ENCODE results near the gene NAP1L4.

NAP1L4 gene

GRCh38 chr11:2963112-2963754 is 28.9 kb downstream of the NAP1L4 start:
- Histone ChIP-seq H3K9me3 (ENCODE audit: control insufficient read depth in 2 of 2, low read length in 2 of 2) (no peaks in the 10 kb centered on the region), H3K27ac (ENCODE audit: low read depth in 2 of 2, low read length in 2 of 2) (no peak overlapping the region), H3K4me3 (ENCODE audit: low read length in 2 of 2) (no peak overlapping the region), H3K27me3 (ENCODE audit: control insufficient read depth in 2 of 2, insufficient read depth in 2 of 2, low read length in 2 of 2) (no peaks in the 10 kb centered on the region), H3K4me1 (ENCODE audit: control insufficient read depth in 2 of 2, insufficient read depth in 2 of 2, low read length in 2 of 2) (no peaks in the 10 kb centered on the region), H3K36me3 (ENCODE audit: control insufficient read depth in 2 of 2, insufficient read depth in 2 of 2, low read length in 2 of 2) (peaks cover 76 to 79% of the 10 kb centered on the region in 2 donors), H3K9ac (ENCODE audit: low read depth in 1 of 2, low read length in 2 of 2) (no peak overlapping the region)

DNA sequence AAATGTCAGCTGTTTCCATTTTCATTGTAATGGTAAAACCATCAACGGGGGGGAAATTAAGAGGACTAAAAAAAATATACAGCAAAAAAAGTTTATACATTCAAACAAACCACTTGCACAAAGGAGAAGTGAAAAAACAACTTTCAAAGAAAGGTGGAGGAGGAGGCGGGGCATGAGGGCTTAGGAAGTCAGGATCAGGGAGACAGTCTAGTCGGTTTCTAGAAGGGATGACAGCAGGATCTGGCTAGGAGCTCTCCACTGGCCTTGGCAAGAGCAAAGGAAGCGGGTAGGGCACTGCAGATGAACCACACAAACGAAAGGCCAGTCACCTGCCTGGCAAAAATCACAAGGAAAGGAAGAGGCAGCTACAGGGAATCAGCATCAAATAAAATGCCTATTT is 31.0 kb downstream of the NAP1L4 start:
- no peaks in the 10 kb centered on the region for H3K9me3 ChIP-seq (ENCODE audit: control insufficient read depth in 2 of 2, low read length in 2 of 2)
- no peaks in the 10 kb centered on the region for H3K27me3 ChIP-seq (ENCODE audit: control insufficient read depth in 2 of 2, insufficient read depth in 2 of 2, low read length in 2 of 2)
- H3K4me1 ChIP-seq (ENCODE audit: control insufficient read depth in 2 of 2, insufficient read depth in 2 of 2, low read length in 2 of 2), result no peaks in the 10 kb centered on the region
- H3K9ac ChIP-seq (ENCODE audit: low read depth in 1 of 2, low read length in 2 of 2), result no peak overlapping the region
- no peak overlapping the region for H3K27ac ChIP-seq (ENCODE audit: low read depth in 2 of 2, low read length in 2 of 2)
- H3K36me3 ChIP-seq (ENCODE audit: control insufficient read depth in 2 of 2, insufficient read depth in 2 of 2, low read length in 2 of 2), result peaks cover 79 to 81% of the 10 kb centered on the region in 2 donors
- no peak overlapping the region for H3K4me3 ChIP-seq (ENCODE audit: low read length in 2 of 2)

GRCh38 chr11:2960139-2960538 is 32.0 kb downstream of the NAP1L4 start:
- no peak overlapping the region for H3K27ac ChIP-seq (ENCODE audit: low read depth in 2 of 2, low read length in 2 of 2)
- H3K4me1 ChIP-seq (ENCODE audit: control insufficient read depth in 2 of 2, insufficient read depth in 2 of 2, low read length in 2 of 2), result no peaks in the 10 kb centered on the region

DNA sequence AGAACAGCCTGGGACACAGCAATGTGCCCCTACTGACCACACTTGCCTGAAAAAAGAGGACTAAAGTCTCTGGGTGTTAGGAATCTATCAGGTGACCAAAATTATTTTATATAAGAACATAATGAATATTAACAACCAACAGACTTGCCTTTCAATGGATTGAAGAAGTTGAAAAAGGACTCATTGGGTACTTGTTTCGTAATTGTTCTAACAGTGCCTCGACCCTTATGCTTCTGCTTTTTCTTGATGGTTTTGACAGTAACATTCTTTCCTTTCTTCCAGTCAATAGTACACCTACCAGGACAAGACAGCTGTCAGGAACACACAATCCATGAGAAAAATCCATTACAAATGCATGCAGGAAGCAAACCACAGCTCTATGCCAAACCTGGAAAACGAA is 33.9 kb downstream of the NAP1L4 start:
- no peaks in the 10 kb centered on the region for H3K27me3 ChIP-seq (ENCODE audit: control insufficient read depth in 2 of 2, insufficient read depth in 2 of 2, low read length in 2 of 2)
- H3K36me3 ChIP-seq (ENCODE audit: control insufficient read depth in 2 of 2, insufficient read depth in 2 of 2, low read length in 2 of 2), result peaks cover 81% of the 10 kb centered on the region in 2 donors
- no peak overlapping the region for H3K9ac ChIP-seq (ENCODE audit: low read depth in 1 of 2, low read length in 2 of 2)
- no peaks in the 10 kb centered on the region for H3K9me3 ChIP-seq (ENCODE audit: control insufficient read depth in 2 of 2, low read length in 2 of 2)
- no peak overlapping the region for H3K4me3 ChIP-seq (ENCODE audit: low read length in 2 of 2)
- no peaks in the 10 kb centered on the region for H3K4me1 ChIP-seq (ENCODE audit: control insufficient read depth in 2 of 2, insufficient read depth in 2 of 2, low read length in 2 of 2)
- no peak overlapping the region for H3K27ac ChIP-seq (ENCODE audit: low read depth in 2 of 2, low read length in 2 of 2)

More at GRCh38 chr11:2960139-2960538, 32.0 kb downstream of the NAP1L4 start:
- Histone ChIP-seq H3K27me3 (ENCODE audit: control insufficient read depth in 2 of 2, insufficient read depth in 2 of 2, low read length in 2 of 2) (no peaks in the 10 kb centered on the region), H3K9ac (ENCODE audit: low read depth in 1 of 2, low read length in 2 of 2) (no peak overlapping the region), H3K9me3 (ENCODE audit: control insufficient read depth in 2 of 2, low read length in 2 of 2) (no peaks in the 10 kb centered on the region), H3K4me3 (ENCODE audit: low read length in 2 of 2) (no peak overlapping the region), H3K36me3 (ENCODE audit: control insufficient read depth in 2 of 2, insufficient read depth in 2 of 2, low read length in 2 of 2) (peaks cover 79 to 81% of the 10 kb centered on the region in 2 donors)

DNA sequence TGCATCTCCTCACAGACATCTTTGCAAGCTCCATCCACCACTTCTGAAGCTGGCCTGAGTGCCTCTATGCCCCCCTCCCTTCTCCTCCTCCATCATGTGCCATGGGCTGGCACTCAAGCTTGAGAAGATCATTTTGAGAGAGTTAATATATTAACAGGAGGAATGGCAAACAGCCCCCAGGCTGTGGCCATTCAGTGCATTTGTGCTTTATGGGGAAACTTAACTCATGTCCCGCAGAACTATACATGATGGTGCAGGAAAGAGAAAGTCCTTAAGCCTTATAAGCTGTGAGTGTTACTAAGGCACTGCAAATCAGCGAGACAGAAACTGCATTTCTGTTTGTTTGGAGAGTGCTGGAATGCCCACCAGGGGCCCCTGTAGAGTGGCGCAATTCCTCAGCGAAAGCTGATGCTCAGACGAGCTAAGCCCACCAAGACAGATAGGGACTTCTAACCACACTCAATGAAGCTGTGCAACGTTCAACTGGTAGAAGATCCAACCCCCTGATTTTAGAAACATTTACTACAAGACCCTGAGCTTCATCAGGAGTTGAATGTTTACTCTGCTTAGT is 36.1 kb downstream of the NAP1L4 start:
- Histone ChIP-seq H3K36me3 (ENCODE audit: control insufficient read depth in 2 of 2, insufficient read depth in 2 of 2, low read length in 2 of 2) (peaks cover 89 to 97% of the 10 kb centered on the region in 2 donors), H3K9ac (ENCODE audit: low read depth in 1 of 2, low read length in 2 of 2) (no peak overlapping the region), H3K27ac (ENCODE audit: low read depth in 2 of 2, low read length in 2 of 2) (no peak overlapping the region), H3K27me3 (ENCODE audit: control insufficient read depth in 2 of 2, insufficient read depth in 2 of 2, low read length in 2 of 2) (no peaks in the 10 kb centered on the region), H3K4me3 (ENCODE audit: low read length in 2 of 2) (no peak overlapping the region), H3K4me1 (ENCODE audit: control insufficient read depth in 2 of 2, insufficient read depth in 2 of 2, low read length in 2 of 2) (peaks cover 0 to 2% of the 10 kb centered on the region in 2 donors), H3K9me3 (ENCODE audit: control insufficient read depth in 2 of 2, low read length in 2 of 2) (no peaks in the 10 kb centered on the region)

DNA sequence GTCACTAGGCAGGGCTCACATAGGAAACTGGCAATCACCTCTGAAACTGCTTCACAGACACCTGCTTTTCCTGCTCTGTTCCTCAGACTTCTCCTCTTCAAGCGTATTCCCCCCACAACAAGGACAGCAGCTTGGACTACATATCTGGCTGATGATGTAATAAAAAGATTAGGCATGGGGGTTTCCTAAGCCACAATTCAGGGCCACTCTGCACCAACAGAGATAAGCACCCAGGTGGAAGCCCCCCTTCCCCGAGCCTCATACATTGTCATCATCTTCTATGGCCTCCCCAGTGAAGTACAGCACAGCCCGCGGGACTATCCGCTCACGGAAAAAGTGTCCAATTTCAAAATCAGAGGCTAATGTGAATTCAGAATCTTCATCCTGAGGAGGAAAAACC is 37.9 kb downstream of the NAP1L4 start:
- H3K27ac ChIP-seq (ENCODE audit: low read depth in 2 of 2, low read length in 2 of 2), result no peak overlapping the region
- no peak overlapping the region for H3K4me3 ChIP-seq (ENCODE audit: low read length in 2 of 2)
- H3K9ac ChIP-seq (ENCODE audit: low read depth in 1 of 2, low read length in 2 of 2), result no peak overlapping the region
- peaks cover 0 to 2% of the 10 kb centered on the region in 2 donors for H3K4me1 ChIP-seq (ENCODE audit: control insufficient read depth in 2 of 2, insufficient read depth in 2 of 2, low read length in 2 of 2)
- H3K36me3 ChIP-seq (ENCODE audit: control insufficient read depth in 2 of 2, insufficient read depth in 2 of 2, low read length in 2 of 2), result peaks cover 84 to 97% of the 10 kb centered on the region in 2 donors
- H3K9me3 ChIP-seq (ENCODE audit: control insufficient read depth in 2 of 2, low read length in 2 of 2), result no peaks in the 10 kb centered on the region
- H3K27me3 ChIP-seq (ENCODE audit: control insufficient read depth in 2 of 2, insufficient read depth in 2 of 2, low read length in 2 of 2), result no peaks in the 10 kb centered on the region

GRCh38 chr11:2952290-2952689 is 39.8 kb downstream of the NAP1L4 start:
- H3K4me3 ChIP-seq (ENCODE audit: low read length in 2 of 2), result no peak overlapping the region
- H3K9me3 ChIP-seq (ENCODE audit: control insufficient read depth in 2 of 2, low read length in 2 of 2), result no peaks in the 10 kb centered on the region
- peaks cover 81 to 94% of the 10 kb centered on the region in 2 donors for H3K36me3 ChIP-seq (ENCODE audit: control insufficient read depth in 2 of 2, insufficient read depth in 2 of 2, low read length in 2 of 2)
- peaks cover 0 to 2% of the 10 kb centered on the region in 2 donors for H3K4me1 ChIP-seq (ENCODE audit: control insufficient read depth in 2 of 2, insufficient read depth in 2 of 2, low read length in 2 of 2)
- no peaks in the 10 kb centered on the region for H3K27me3 ChIP-seq (ENCODE audit: control insufficient read depth in 2 of 2, insufficient read depth in 2 of 2, low read length in 2 of 2)
- no peak overlapping the region for H3K9ac ChIP-seq (ENCODE audit: low read depth in 1 of 2, low read length in 2 of 2)
- H3K27ac ChIP-seq (ENCODE audit: low read depth in 2 of 2, low read length in 2 of 2), result no peak overlapping the region

DNA sequence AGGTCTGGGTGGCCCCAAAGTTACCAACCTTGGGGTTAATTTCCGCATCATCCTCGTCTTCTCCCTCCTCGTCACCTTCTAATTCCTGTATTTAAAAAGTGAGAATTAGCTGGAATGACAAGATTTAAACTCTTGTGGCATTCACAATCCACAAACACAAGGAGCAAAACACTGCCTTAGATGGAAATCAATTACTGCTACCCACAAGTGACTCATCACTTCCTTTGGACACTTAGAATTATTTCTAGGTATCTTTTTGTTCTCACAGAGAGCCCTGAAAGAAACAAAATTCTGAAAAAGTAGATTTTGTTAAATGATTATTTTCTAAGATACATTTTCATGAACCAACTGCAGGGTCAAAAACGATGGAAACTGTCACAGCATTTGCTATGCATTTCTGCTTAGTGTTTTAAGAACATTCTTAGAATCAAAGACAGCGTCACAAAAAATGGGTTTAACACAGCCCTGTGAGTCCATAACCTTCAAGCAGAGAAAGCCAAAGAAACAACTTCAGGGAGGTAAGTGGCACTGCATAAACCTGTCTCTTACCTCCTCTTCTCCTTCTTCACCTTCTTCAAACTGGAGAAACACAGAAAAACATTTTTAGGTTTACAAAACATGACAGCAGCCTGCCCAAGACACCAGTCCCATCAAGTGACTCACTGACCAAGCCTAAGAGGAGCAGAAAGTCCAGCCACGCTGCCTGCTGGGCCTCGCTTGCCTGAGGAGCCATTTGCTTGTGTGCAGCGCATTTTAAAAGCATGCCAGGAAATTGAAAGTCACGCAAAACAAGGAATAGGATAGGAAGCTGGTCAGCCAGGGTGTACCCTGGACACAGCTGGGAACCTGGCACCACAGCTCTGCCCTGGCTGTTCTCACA is 40.7 kb downstream of the NAP1L4 start:
- Histone ChIP-seq H3K27me3 (ENCODE audit: control insufficient read depth in 2 of 2, insufficient read depth in 2 of 2, low read length in 2 of 2) (no peaks in the 10 kb centered on the region), H3K9ac (ENCODE audit: low read depth in 1 of 2, low read length in 2 of 2) (no peak overlapping the region), H3K4me1 (ENCODE audit: control insufficient read depth in 2 of 2, insufficient read depth in 2 of 2, low read length in 2 of 2) (peaks cover 0 to 2% of the 10 kb centered on the region in 2 donors), H3K27ac (ENCODE audit: low read depth in 2 of 2, low read length in 2 of 2) (peak overlapping the region in 1 of 2 donors; percentile 39), H3K4me3 (ENCODE audit: low read length in 2 of 2) (no peak overlapping the region), H3K36me3 (ENCODE audit: control insufficient read depth in 2 of 2, insufficient read depth in 2 of 2, low read length in 2 of 2) (peaks cover 76 to 90% of the 10 kb centered on the region in 2 donors), H3K9me3 (ENCODE audit: control insufficient read depth in 2 of 2, low read length in 2 of 2) (no peaks in the 10 kb centered on the region)

- Histone ChIP-seq H3K9me3 (ENCODE audit: control insufficient read depth in 2 of 2, low read length in 2 of 2) (no peaks in the 10 kb centered on the region), H3K4me1 (ENCODE audit: control insufficient read depth in 2 of 2, insufficient read depth in 2 of 2, low read length in 2 of 2) (peaks cover 3 to 6% of the 10 kb centered on the region in 2 donors), H3K36me3 (ENCODE audit: control insufficient read depth in 2 of 2, insufficient read depth in 2 of 2, low read length in 2 of 2) (peaks cover 70 to 84% of the 10 kb centered on the region in 2 donors), H3K4me3 (ENCODE audit: low read length in 2 of 2) (no peak overlapping the region), H3K9ac (ENCODE audit: low read depth in 1 of 2, low read length in 2 of 2) (no peak overlapping the region), H3K27ac (ENCODE audit: low read depth in 2 of 2, low read length in 2 of 2) (no peak overlapping the region), H3K27me3 (ENCODE audit: control insufficient read depth in 2 of 2, insufficient read depth in 2 of 2, low read length in 2 of 2) (no peaks in the 10 kb centered on the region)
Observed at GRCh38 chr11:2950825-2951224, 41.3 kb downstream of the NAP1L4 start.

DNA sequence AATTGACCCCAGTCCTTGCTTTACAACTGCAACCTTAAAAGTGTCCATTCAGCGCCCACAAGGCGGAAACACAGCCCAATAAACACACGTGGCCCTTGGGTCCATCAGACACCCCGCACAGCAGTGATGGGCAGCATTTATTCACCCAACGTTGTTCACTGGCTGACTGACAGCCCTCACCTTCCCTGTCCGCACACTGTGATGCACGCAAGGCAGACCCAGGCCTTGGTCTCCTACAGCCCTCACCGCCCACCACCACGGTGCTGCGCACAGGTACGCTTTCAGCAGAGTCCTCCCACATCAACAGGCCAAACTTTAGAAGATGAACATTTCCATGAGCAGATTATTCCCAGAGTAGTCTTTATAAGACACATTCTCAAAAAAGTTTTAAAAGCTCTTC is 42.2 kb downstream of the NAP1L4 start:
- no peak overlapping the region for H3K27ac ChIP-seq (ENCODE audit: low read depth in 2 of 2, low read length in 2 of 2)
- H3K4me1 ChIP-seq (ENCODE audit: control insufficient read depth in 2 of 2, insufficient read depth in 2 of 2, low read length in 2 of 2), result peaks cover 10 to 12% of the 10 kb centered on the region in 2 donors

More for the DNA sequence above, 42.2 kb downstream of the NAP1L4 start:
- no peaks in the 10 kb centered on the region for H3K9me3 ChIP-seq (ENCODE audit: control insufficient read depth in 2 of 2, low read length in 2 of 2)
- H3K4me3 ChIP-seq (ENCODE audit: low read length in 2 of 2), result no peak overlapping the region
- no peaks in the 10 kb centered on the region for H3K27me3 ChIP-seq (ENCODE audit: control insufficient read depth in 2 of 2, insufficient read depth in 2 of 2, low read length in 2 of 2)
- peaks cover 63 to 79% of the 10 kb centered on the region in 2 donors for H3K36me3 ChIP-seq (ENCODE audit: control insufficient read depth in 2 of 2, insufficient read depth in 2 of 2, low read length in 2 of 2)
- no peak overlapping the region for H3K9ac ChIP-seq (ENCODE audit: low read depth in 1 of 2, low read length in 2 of 2)

Measured in mucosa of rectum (tissue), 2 donors.